Left renal pelvis (tissue), 4 donors: ENCODE measurements around the gene IFIT1. TPM values are rescaled to one million over a fixed set of nuclear protein-coding genes. Genes with fewer than 3 reads are reported as not detected.
"Not testable (repeated sequence)": the region's sequence is repeated elsewhere in the genome, so short reads cannot be mapped to it uniquely, and the experiment has no call there.

Experiments used
- DNase-seq, 4 donors: peaks; one replicate each; pipeline ENCODE4 v3.0.0-alpha.2; 2013; ENCODE audit warnings: low read depth in 4 of 4, low spot score in 3 of 4
- polyA plus RNA-seq, 4 donors: library from polyadenylated mRNA; unstranded; fragments of 120-200 nt; gene quantifications; one replicate each; pipeline ENCODE4 v1.2.1, GENCODE V29; 2013; ENCODE audit not compliant: insufficient read length in 4 of 4

Gene IFIT1
- polyA plus RNA-seq, 4 donors, result 16.0 to 26.6 (median 19.8) TPM

- no peak for DNase-seq
Observed at GRCh38 chr10:89363729-89364442, 28.5 kb upstream of the IFIT1 start.

GRCh38 chr10:89364531-89364930, 27.9 kb upstream of the IFIT1 start:
- no peak for DNase-seq

- no peak for DNase-seq
Observed at GRCh38 chr10:89367529-89367928, 24.9 kb upstream of the IFIT1 start.

GRCh38 chr10:89368129-89368528, 24.3 kb upstream of the IFIT1 start:
- no peak for DNase-seq

- no peak for DNase-seq
Observed at GRCh38 chr10:89369156-89370105, 23.0 kb upstream of the IFIT1 start.

GRCh38 chr10:89371079-89371478, 21.3 kb upstream of the IFIT1 start:
- no peak for DNase-seq

GRCh38 chr10:89371987-89372386, 20.4 kb upstream of the IFIT1 start:
- no peak for DNase-seq

- no peak for DNase-seq
Observed at GRCh38 chr10:89373916-89374711, 18.3 kb upstream of the IFIT1 start.

- no peak for DNase-seq
Observed at GRCh38 chr10:89374713-89375141, 17.7 kb upstream of the IFIT1 start.

GRCh38 chr10:89377705-89378637, 14.5 kb upstream of the IFIT1 start, which contains the start of gene IFIT1B:
Gene IFIT1B (plus strand): TSS chr10:89378056. CDS start chr10:89378136, 80 bp downstream.
- DNase-seq, result no peak

GRCh38 chr10:89379103-89379502, 13.3 kb upstream of the IFIT1 start:
- no peak for DNase-seq

GRCh38 chr10:89382757-89383156, 9.7 kb upstream of the IFIT1 start:
- no peak for DNase-seq

GRCh38 chr10:89384474-89385340, 7.7 kb upstream of the IFIT1 start:
- DNase-seq, result no peak

GRCh38 chr10:89388806-89389205, 3.6 kb upstream of the IFIT1 start:
- DNase-seq, result no peak

GRCh38 chr10:89389254-89389653, 3.2 kb upstream of the IFIT1 start:
- no peak for DNase-seq

- no peak for DNase-seq
Observed at GRCh38 chr10:89390476-89391225, 1.8 kb upstream of the IFIT1 start.

- DNase-seq, result not testable (repeated sequence)
Observed at GRCh38 chr10:89391226-89391576, 1.2 kb upstream of the IFIT1 start.

- DNase-seq, result no peak
Observed at GRCh38 chr10:89392974-89393373, 551 bp downstream of the IFIT1 start.
